ENCODE results near the gene CCDC80. TPM values are rescaled to one million over a fixed set of nuclear protein-coding genes. Genes with fewer than 3 reads are reported as not detected.

CCDC80 gene
- total RNA-seq, 4 donors from 2014 or later = 2.6 to 26.4 (median 13.0) TPM

- Histone ChIP-seq H3K4me3 (no peak overlapping the region), H3K9me3 (no peaks in the 10 kb centered on the region), H3K27me3 (no peaks in the 10 kb centered on the region), H3K27ac (no peak overlapping the region), H3K4me1 (no peaks in the 10 kb centered on the region), H3K36me3 (no peaks in the 10 kb centered on the region)
- no peak for TF ChIP-seq CTCF (IDR thresholded peaks at IDR 0.05)
- TF ChIP-seq POLR2A (IDR thresholded peaks at IDR 0.05) = no peak
- DNase-seq = peak in 2 of 3 donors; percentile 63 to 85
Observed at GRCh38 chr3:112676659-112677234, 35.8 kb upstream of the CCDC80 start.

GRCh38 chr3:112675943-112676535 is 35.1 kb upstream of the CCDC80 start:
- Histone ChIP-seq H3K4me1 (no peaks in the 10 kb centered on the region), H3K27me3 (no peaks in the 10 kb centered on the region), H3K9me3 (no peaks in the 10 kb centered on the region), H3K27ac (no peak overlapping the region), H3K36me3 (no peaks in the 10 kb centered on the region), H3K4me3 (no peak overlapping the region)
- no peak for DNase-seq
- TF ChIP-seq CTCF (IDR thresholded peaks at IDR 0.05) (no peak), POLR2A (IDR thresholded peaks at IDR 0.05) (no peak)

GRCh38 chr3:112675349-112675748 is 34.4 kb upstream of the CCDC80 start:
- TF ChIP-seq POLR2A (IDR thresholded peaks at IDR 0.05) = no peak
- no peak for TF ChIP-seq CTCF (IDR thresholded peaks at IDR 0.05)
- no peak for DNase-seq
- H3K4me1 ChIP-seq = no peaks in the 10 kb centered on the region
- no peaks in the 10 kb centered on the region for H3K9me3 ChIP-seq
- no peaks in the 10 kb centered on the region for H3K27me3 ChIP-seq
- no peak overlapping the region for H3K27ac ChIP-seq
- no peak overlapping the region for H3K4me3 ChIP-seq
- H3K36me3 ChIP-seq = no peaks in the 10 kb centered on the region

GRCh38 chr3:112672716-112673541 is 32.0 kb upstream of the CCDC80 start:
- Histone ChIP-seq H3K9me3 (no peaks in the 10 kb centered on the region), H3K27me3 (no peaks in the 10 kb centered on the region), H3K4me1 (no peaks in the 10 kb centered on the region), H3K4me3 (no peak overlapping the region), H3K36me3 (no peaks in the 10 kb centered on the region), H3K27ac (peak overlapping the region in 2 of 4 donors; percentile 36 to 56)
- no peak for TF ChIP-seq POLR2A (IDR thresholded peaks at IDR 0.05)
- no peak for TF ChIP-seq CTCF (IDR thresholded peaks at IDR 0.05)
- no peak for DNase-seq

GRCh38 chr3:112671930-112672715 is 31.2 kb upstream of the CCDC80 start:
- Histone ChIP-seq H3K27ac (peak overlapping the region in 2 of 4 donors; percentile 36 to 56), H3K36me3 (no peaks in the 10 kb centered on the region), H3K4me3 (no peak overlapping the region), H3K4me1 (no peaks in the 10 kb centered on the region), H3K9me3 (no peaks in the 10 kb centered on the region), H3K27me3 (no peaks in the 10 kb centered on the region)
- TF ChIP-seq POLR2A (IDR thresholded peaks at IDR 0.05) (no peak), CTCF (IDR thresholded peaks at IDR 0.05) (no peak)
- DNase-seq = no peak

Measured in Peyer's patch (tissue), 4 donors.